ENCODE measurements around the gene TIMM44. TPM values are rescaled to one million over a fixed set of nuclear protein-coding genes. Genes with fewer than 3 reads are reported as not detected.
"Not testable (repeated sequence)": the region's sequence is repeated elsewhere in the genome, so short reads cannot be mapped to it uniquely, and the experiment has no call there.

TIMM44 gene
- total RNA-seq, 1 donor from 2014 or later = 43.7 TPM

DNA sequence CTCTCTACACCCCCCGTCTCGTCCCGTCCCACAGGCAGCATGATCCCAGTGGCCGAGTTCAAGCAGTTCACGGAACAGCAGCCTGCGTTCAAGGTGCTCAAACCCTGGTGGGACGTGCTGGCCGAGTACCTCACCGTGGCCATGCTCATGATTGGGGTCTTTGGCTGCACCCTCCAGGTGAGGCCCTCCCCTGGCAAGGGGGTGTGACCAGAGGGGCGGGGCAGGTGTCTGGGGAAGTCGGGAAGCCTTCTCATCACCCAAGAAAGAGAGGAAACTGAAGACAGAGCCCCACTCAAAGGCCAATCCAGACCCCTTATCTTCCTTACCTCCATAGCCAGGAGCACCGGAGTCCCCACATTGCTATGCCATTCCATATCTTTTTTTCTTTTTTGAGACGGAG is 47.9 kb downstream of the TIMM44 start:
- TF ChIP-seq EZH2 (IDR thresholded peaks at IDR 0.05) (no peak), EZH2phosphoT487 (IDR thresholded peaks at IDR 0.05) (no peak), CTCF (IDR thresholded peaks at IDR 0.05) (no peak)
- Mint-ChIP-seq H3K9me3 (no peaks in the 10 kb centered on the region), H3K27me3 (ENCODE audit: insufficient read depth, low read depth) (peaks cover 4% of the 10 kb centered on the region), H3K4me3 (no peak overlapping the region), H3K4me1 (peaks cover 5% of the 10 kb centered on the region), H3K36me3 (no peaks in the 10 kb centered on the region), H3K27ac (no peak overlapping the region)
- Histone ChIP-seq H3K4me2 (no peak overlapping the region), H3K9me3 (ENCODE audit: low read depth) (no peaks in the 10 kb centered on the region), H3F3A (ENCODE audit: low read depth) (no peaks in the 10 kb centered on the region), H3K36me3 (no peaks in the 10 kb centered on the region), H3K4me1 (no peaks in the 10 kb centered on the region), H2AFZ (replicated peaks) (no peak overlapping the region), H3K79me2 (ENCODE audit: low read depth) (no peaks in the 10 kb centered on the region), H3K27ac (no peak overlapping the region), H3K27me3 (no peaks in the 10 kb centered on the region), H4K20me1 (ENCODE audit: low read depth) (no peaks in the 10 kb centered on the region), H3K4me3 (no peak overlapping the region), H3K9ac (no peak overlapping the region)
- DNase-seq (ENCODE audit: low spot score) = no peak

DNA sequence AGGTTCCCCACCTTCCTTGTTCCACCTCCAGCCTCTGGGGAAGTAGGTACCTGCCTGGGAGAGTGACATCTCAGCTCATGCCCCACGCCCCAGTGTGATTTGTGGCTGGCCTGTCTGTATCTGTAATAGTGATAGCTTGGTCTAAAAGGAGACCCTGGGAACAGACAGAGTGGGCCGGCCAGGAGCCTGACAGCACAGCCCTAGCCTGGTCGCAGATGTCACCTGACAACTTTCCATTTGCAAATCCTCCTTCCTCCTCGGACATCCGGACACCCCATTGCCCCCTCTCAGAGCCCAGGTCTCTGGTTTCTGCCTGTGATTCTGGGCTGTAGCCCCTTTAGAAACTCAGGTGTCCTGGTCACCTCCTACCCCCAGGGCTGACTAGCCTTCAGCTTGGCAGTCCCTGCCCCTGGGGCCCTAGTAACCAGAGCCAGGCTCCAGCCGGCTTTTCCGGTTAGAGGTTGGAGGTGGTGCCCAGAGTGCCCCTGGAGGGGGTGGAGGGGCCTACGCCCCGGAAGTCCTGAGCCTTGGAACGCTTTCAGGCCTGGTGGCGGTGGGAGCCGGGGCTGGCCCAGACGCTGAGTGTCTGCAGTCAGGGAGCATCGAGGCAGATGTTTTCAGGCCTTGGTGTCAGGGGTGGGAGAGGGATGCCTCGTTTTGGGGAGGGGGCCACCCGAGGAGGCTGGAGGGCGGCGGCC is 48.7 kb downstream of the TIMM44 start:
- peaks cover 3% of the 10 kb centered on the region for H3K27me3 Mint-ChIP-seq (ENCODE audit: insufficient read depth, low read depth)
- Histone ChIP-seq H3K27ac (no peak overlapping the region), H3K27me3 (peaks cover 6% of the 10 kb centered on the region), H4K20me1 (ENCODE audit: low read depth) (no peaks in the 10 kb centered on the region), H3F3A (ENCODE audit: low read depth) (no peaks in the 10 kb centered on the region), H2AFZ (replicated peaks) (no peak overlapping the region), H3K4me1 (no peaks in the 10 kb centered on the region), H3K36me3 (no peaks in the 10 kb centered on the region), H3K9ac (peak overlapping the region; percentile 37), H3K79me2 (ENCODE audit: low read depth) (no peaks in the 10 kb centered on the region), H3K9me3 (ENCODE audit: low read depth) (no peaks in the 10 kb centered on the region), H3K4me3 (no peak overlapping the region), H3K4me2 (no peak overlapping the region)
- H3K9me3 Mint-ChIP-seq = no peaks in the 10 kb centered on the region
- H3K4me1 Mint-ChIP-seq = peaks cover 5% of the 10 kb centered on the region
- no peak overlapping the region for H3K4me3 Mint-ChIP-seq
- no peaks in the 10 kb centered on the region for H3K36me3 Mint-ChIP-seq
- no peak for TF ChIP-seq CTCF (IDR thresholded peaks at IDR 0.05)
- no peak for TF ChIP-seq EZH2 (IDR thresholded peaks at IDR 0.05)
- TF ChIP-seq EZH2phosphoT487 (IDR thresholded peaks at IDR 0.05) = no peak
- DNase-seq (ENCODE audit: low spot score) = no peak
- H3K27ac Mint-ChIP-seq = no peak overlapping the region

DNA sequence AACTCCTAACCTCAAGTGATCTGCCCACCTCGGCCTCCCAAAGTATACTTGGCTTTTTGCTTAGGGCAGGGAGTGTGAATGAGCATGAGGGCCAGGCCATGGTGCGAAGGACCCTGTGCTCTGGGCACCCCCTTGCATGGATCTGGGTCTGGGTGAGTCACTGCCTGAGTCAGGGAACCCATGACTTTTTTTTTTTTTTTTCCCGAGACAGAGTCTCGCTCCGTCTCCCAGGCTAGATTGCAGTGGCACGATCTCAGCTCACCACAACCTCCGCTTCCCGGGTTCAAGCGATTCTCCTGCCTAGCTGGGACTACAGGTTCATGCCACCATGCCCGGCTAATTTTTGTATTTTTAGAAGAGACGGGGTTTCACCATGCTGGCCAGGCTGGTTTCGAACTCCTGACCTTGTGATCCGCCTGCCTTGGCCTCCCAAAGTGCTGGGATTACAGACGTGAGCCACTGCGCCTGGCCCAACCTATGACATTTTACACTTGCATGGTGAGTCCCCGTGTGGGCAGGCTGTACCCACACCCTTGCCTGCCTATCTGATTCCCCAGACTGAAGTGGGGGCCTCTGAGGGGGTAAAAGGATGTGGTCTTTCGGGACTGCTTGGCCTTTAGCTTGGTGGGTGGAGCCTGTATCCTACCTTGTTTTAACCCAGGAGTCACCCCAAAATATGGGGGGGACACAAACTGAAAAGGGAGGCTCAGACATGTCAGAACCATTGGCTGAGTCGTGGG is 49.9 kb downstream of the TIMM44 start:
- not testable (repeated sequence) for H3K36me3 Mint-ChIP-seq; H3K27ac Mint-ChIP-seq; H4K20me1 ChIP-seq (ENCODE audit: low read depth); H3K4me1 ChIP-seq; H3K27me3 Mint-ChIP-seq (ENCODE audit: insufficient read depth, low read depth); H3K4me3 ChIP-seq; H3K79me2 ChIP-seq (ENCODE audit: low read depth); H3K4me2 ChIP-seq; H3F3A ChIP-seq (ENCODE audit: low read depth); H3K27ac ChIP-seq; H2AFZ ChIP-seq (replicated peaks); H3K9me3 Mint-ChIP-seq; H3K4me3 Mint-ChIP-seq; H3K9me3 ChIP-seq (ENCODE audit: low read depth); H3K36me3 ChIP-seq; H3K4me1 Mint-ChIP-seq; DNase-seq (ENCODE audit: low spot score); H3K9ac ChIP-seq
- H3K27me3 ChIP-seq = peaks cover 18% of the 10 kb centered on the region

GRCh38 chr19:7888826-7889217 is 54.6 kb downstream of the TIMM44 start:
- Histone ChIP-seq H3K36me3 (no peaks in the 10 kb centered on the region), H3F3A (ENCODE audit: low read depth) (peaks cover 7% of the 10 kb centered on the region), H3K9ac (no peak overlapping the region), H3K9me3 (ENCODE audit: low read depth) (no peaks in the 10 kb centered on the region), H3K4me2 (peak overlapping the region; percentile 88), H3K4me3 (peak overlapping the region; percentile 50), H4K20me1 (ENCODE audit: low read depth) (no peaks in the 10 kb centered on the region), H3K4me1 (no peaks in the 10 kb centered on the region), H3K79me2 (ENCODE audit: low read depth) (no peaks in the 10 kb centered on the region), H2AFZ (replicated peaks) (no peak overlapping the region), H3K27ac (no peak overlapping the region), H3K27me3 (peaks cover 44% of the 10 kb centered on the region)
- TF ChIP-seq EZH2phosphoT487 (IDR thresholded peaks at IDR 0.05) = no peak
- TF ChIP-seq EZH2 (IDR thresholded peaks at IDR 0.05) = no peak
- no peak for TF ChIP-seq CTCF (IDR thresholded peaks at IDR 0.05)
- peak overlapping the region; percentile 59 for H3K4me3 Mint-ChIP-seq
- H3K9me3 Mint-ChIP-seq = no peaks in the 10 kb centered on the region
- no peak for DNase-seq (ENCODE audit: low spot score)
- H3K27ac Mint-ChIP-seq = no peak overlapping the region
- no peaks in the 10 kb centered on the region for H3K36me3 Mint-ChIP-seq
- peaks cover 20% of the 10 kb centered on the region for H3K27me3 Mint-ChIP-seq (ENCODE audit: insufficient read depth, low read depth)
- H3K4me1 Mint-ChIP-seq = peaks cover 11% of the 10 kb centered on the region
